ENCODE data around the gene GPR132.
A peak's percentile ranks its signal among the peaks of the same experiment; 100 is the strongest.

The GPR132 gene

DNA sequence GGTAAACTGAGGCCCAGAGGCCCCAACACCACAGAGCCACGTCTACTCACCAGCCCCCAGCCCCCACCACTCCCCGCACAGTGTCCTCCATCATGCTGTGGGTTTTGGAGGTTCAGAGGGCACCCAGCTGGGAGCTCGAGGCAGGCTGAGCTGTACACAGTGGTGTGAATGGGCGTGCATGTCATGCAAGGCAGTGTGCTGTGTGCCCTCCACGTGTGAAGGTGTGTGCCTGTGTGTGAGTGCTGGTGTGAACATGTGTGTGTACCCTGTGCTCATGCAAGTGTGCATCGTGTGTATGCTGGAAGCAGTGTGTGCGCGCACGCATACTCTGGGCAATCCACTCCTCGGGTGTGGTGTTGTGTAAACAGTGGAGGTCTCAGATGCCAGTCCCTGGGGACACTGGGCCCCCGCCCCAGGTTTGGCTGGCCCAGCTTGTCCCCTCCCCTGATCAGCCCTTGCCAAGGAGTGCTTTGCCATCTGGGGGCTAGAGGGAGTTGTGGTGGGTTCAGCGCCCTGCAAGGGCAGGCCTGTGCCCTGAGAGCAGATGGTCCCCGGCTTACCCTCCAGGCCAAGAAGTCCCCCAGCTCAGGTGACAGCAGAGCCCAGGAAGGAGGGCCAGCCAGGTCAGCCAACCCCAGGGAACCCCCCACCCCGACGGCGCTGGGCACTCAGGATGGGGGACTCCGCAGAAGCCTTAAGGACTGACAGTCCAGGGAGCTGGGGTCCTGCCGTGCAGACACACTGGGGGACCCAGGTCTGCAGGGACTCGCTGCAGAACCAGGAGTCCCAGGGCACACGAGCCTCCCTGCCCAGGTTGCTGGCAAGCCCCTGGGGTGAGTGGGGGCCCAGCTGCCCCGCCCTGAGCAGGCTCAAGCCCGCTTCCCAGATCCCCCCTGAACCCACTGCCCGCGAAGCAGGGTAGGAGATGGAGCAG, 23.8 kb upstream of the GPR132 start:
- TF ChIP-seq, protein P1, sequence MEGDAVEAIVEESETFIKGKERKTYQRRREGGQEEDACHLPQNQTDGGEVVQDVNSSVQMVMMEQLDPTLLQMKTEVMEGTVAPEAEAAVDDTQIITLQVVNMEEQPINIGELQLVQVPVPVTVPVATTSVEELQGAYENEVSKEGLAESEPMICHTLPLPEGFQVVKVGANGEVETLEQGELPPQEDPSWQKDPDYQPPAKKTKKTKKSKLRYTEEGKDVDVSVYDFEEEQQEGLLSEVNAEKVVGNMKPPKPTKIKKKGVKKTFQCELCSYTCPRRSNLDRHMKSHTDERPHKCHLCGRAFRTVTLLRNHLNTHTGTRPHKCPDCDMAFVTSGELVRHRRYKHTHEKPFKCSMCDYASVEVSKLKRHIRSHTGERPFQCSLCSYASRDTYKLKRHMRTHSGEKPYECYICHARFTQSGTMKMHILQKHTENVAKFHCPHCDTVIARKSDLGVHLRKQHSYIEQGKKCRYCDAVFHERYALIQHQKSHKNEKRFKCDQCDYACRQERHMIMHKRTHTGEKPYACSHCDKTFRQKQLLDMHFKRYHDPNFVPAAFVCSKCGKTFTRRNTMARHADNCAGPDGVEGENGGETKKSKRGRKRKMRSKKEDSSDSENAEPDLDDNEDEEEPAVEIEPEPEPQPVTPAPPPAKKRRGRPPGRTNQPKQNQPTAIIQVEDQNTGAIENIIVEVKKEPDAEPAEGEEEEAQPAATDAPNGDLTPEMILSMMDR (IDR thresholded peaks at IDR 0.05; ENCODE audit: insufficient read depth, low read length, missing control alignments), result no peak
- H3K4me3 ChIP-seq (ENCODE audit: low read depth, low read length), result no peak overlapping the region
- DNase-seq (ENCODE audit: low read depth, low spot score), result no peak
- CTCF ChIA-PET, result interaction anchor here (0.8 to 5.9 kb wide), 10 partner anchors 7 to 263 kb away, joined by 3 to 49 read pairs (median 4); partner anchors contain the start of gene BRF1
- POLR2A ChIA-PET, result interaction anchor here (2.1 kb wide), 1 partner anchor 159 kb away, joined by 5 read pairs; the partner anchor contains the start of gene BTBD6

DNA sequence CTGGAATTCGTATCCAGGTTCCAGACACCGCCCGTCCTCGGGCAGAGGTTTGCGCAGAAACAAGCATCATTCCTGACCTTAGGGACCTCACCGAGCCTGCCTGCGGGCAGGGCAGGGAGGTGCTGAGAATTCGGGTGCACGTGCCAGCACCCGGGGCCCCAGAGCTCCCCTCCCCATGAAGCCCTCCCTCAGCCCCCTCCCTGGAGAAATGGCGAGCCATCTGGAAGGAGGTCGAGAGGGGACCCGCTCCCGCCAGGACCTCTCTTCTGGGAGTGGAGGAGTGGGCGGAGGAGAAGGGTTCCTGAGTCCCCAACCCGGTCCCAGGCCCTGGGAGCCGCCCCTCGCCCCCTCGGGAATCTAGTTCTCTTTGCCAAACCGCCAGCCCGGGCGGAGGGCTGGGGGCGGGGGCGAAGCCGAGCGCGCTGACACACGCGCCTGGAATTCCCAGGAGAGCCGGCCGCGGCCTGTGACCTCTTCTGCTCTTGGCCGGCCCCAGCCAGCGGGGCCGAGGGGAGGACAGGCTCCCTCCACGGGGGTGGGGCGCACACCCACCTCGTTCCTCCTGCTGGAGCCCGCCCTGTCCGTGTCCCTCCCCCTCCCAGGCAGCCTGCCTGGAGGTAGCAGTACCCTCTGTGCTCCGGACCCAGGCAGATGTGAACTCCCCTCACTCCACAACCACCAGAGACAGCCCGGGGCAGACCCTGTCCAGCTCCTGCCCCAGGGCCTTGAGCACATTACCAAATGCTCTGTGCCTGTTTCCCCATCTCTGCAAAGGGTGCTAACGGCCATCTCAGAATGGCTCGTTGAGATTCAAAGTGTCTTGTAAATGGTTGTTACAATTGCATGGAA, 23.0 kb upstream of the GPR132 start:
- no peak for DNase-seq (ENCODE audit: low read depth, low spot score)
- ChIA-PET POLR2A (interaction anchor here (0.7 to 2.1 kb wide), 4 partner anchors 13 to 160 kb away, joined by 3 to 6 read pairs (median 4); partner anchors contain the start of gene BTBD6), CTCF (interaction anchor here (1.0 to 5.9 kb wide), 7 partner anchors 15 to 393 kb away, joined by 3 to 49 read pairs (median 3); no protein-coding TSS in a partner anchor)
- TF ChIP-seq, protein P1 (IDR thresholded peaks at IDR 0.05; ENCODE audit: insufficient read depth, low read length, missing control alignments), result no peak
- H3K4me3 ChIP-seq (ENCODE audit: low read depth, low read length), result peak overlapping the region; percentile 67

DNA sequence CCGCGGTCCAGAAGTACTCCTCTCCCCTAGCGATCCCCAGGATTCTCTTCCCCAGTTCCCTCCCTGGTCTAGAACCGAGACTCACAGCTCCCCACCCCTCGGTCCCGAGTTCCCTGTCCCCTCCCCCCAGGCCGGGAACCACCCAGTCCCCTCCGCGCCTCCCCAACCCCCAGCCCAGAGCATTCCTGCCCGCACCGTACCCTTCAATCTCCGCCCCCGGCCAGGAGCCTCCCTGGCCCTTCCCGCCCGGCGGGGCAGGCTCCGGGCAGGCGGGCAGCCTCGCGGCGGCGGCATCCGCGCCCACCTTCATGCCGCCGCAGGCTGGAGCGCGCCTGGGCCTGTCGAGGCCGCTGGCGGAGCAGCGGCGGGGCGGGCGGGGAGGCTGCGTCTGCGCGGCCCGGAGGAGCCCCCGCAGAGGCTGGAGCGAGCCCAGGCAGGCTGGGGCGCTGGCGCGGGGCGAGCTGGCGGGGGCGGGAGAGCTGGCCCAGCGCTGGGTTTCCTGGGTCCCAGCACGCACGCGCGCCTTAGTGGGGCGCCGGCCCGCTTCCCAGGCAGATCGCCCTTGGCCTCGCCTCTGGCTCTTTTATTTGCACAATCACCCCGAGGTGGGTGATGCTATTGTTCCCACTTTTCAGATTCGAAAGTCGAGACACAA, 22.2 kb upstream of the GPR132 start:
- no peak for DNase-seq (ENCODE audit: low read depth, low spot score)
- POLR2A ChIA-PET, result interaction anchor here (0.7 to 2.1 kb wide), 7 partner anchors 9 to 161 kb away, joined by 3 to 6 read pairs (median 3); partner anchors contain the start of gene BTBD6
- peak overlapping the region; percentile 67 for H3K4me3 ChIP-seq (ENCODE audit: low read depth, low read length)
- CTCF ChIA-PET, result interaction anchor here (0.6 to 5.9 kb wide), 19 partner anchors 8 to 394 kb away, joined by 3 to 49 read pairs (median 4); partner anchors contain the start of genes AHNAK2 and BRF1
- TF ChIP-seq, protein P1 (IDR thresholded peaks at IDR 0.05; ENCODE audit: insufficient read depth, low read length, missing control alignments), result no peak

DNA sequence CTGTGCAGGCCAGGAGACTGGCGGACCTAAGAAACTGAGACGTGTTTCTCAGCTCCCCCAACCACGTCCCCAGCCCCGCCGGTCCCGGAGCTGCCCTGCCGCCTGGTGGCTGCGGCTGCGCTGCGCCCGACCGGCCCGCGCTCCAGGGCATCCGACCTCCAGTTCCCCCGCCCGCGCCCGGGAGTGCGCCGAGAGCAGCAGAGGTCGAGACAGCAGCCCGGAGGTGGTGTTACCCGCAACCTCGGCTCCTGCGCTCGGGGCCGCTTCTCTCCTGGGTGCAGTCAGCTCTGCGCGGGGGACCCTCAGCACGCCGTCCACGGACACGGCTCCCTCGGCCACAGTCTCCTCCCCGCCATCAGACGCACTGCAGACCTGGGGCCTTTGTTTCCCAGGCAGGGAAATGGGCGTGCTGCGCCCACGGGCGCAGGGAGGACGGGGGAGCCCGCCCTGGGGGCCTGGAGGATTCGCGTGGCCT, 21.6 kb upstream of the GPR132 start:
- CTCF ChIA-PET, result interaction anchor here (0.6 to 5.9 kb wide), 19 partner anchors 8 to 245 kb away, joined by 3 to 49 read pairs (median 4); partner anchors contain the start of genes AHNAK2 and BRF1
- TF ChIP-seq, protein P1 (IDR thresholded peaks at IDR 0.05; ENCODE audit: insufficient read depth, low read length, missing control alignments), result peak; percentile 82
- POLR2A ChIA-PET, result interaction anchor here (0.6 to 2.1 kb wide), 7 partner anchors 9 to 186 kb away, joined by 3 to 6 read pairs (median 3); partner anchors contain the start of gene BTBD6
- DNase-seq (ENCODE audit: low read depth, low spot score), result no peak
- peak overlapping the region; percentile 67 for H3K4me3 ChIP-seq (ENCODE audit: low read depth, low read length)

DNA sequence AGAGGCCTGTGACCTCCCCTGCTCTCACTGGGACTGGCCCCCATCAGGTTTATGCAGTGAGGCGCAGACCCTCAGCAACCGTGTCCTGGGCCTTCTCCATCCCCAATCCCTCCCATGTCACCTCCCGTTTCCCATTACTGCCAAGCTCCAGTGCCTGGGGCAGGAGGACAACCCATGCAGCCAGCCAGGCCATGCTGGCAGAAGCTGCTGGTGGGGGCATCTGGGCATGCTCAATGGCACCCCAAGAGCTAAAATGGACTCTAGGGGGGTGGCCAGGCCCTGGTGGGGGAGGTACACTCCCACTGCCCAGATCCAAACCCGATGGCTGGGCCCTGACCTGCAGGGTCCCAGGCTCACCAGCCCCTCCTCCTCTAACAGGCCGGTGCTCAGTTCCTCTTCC, 20.5 kb upstream of the GPR132 start:
- ChIA-PET CTCF (interaction anchor here (0.5 to 5.9 kb wide), 14 partner anchors 9 to 203 kb away, joined by 3 to 49 read pairs (median 6); partner anchors contain the start of gene AHNAK2), POLR2A (interaction anchor here (0.6 to 1.8 kb wide), 3 partner anchors 13 to 1493 kb away, joined by 3 to 8 read pairs (median 3); no protein-coding TSS in a partner anchor)
- H3K4me3 ChIP-seq (ENCODE audit: low read depth, low read length), result no peak overlapping the region
- TF ChIP-seq, protein P1 (IDR thresholded peaks at IDR 0.05; ENCODE audit: insufficient read depth, low read length, missing control alignments), result no peak
- DNase-seq (ENCODE audit: low read depth, low spot score), result no peak

Data from AG04449 (cell line).